HG03460 (cell line): Measurements from ENCODE around the gene UPK1A.
"Not testable (repeated sequence)": the region's sequence is repeated elsewhere in the genome, so short reads cannot be mapped to it uniquely, and the experiment has no call there.

ENCODE experiments used
- ATAC-seq: cut with Tn5 transposase; IDR thresholded peaks from one replicate; pipeline ENCODE4 v1.9.1; 2021; ENCODE audit not compliant: unreplicated experiment

Gene UPK1A

DNA sequence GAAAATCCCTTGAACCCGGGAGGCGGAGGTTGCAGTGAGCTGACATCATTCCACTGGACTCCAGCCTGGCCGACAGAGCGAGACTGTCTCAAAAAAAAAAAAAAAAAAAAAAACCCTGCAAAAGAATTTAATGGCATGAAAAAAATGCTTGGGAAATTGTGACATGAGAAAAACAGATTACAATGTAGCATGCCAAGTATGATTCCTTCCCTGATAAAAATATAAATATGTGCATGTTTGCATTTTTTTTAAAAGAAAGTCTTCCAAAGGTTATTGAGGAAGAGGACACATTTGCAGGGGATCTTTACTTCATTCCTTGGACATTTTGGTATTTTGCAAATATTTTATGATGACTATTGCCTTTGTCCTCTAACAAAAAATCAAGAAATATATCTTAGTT, 23.5 kb downstream of the UPK1A start:
- ATAC-seq: no peak

DNA sequence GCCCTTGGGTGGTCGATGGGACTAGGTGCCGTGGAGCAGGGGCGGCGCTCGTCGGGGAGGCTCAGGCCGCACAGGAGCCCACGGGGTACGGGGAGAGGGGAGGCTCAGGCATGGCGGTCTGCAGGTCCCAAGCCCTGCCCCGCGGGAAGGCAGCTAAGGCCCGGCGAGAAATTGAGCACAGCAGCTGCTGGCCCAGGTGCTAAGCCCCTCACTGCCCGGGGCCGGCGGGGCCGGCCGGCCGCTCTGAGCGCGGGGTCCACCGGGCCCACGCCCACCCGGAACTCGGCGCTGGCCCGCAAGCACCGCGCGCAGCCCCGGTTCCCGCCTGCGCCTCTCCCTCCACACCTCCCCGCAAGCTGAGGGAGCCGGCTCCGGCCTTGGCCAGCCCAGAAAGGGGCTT, 24.8 kb downstream of the UPK1A start:
- ATAC-seq: not testable (repeated sequence)

DNA sequence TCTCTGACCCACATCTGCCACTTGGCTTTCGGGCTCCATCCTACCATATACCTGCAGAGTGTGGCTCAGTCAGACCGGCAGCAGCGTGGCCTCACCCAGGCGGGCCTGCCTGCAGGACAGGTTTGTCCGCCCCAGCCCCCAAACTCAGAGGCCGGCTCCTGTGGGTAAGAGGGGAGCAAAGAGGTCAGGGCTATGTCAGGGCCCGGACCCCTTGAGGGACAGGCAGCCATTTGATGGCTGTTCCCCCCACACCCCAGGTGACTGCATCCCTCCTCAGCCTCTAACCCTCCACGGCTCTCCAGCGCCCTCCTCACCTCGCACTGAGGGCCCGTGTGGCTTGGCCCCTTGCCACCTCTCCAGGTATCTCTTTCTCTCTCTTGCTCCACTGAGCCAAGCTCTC, 25.7 kb downstream of the UPK1A start:
- no peak for ATAC-seq

DNA sequence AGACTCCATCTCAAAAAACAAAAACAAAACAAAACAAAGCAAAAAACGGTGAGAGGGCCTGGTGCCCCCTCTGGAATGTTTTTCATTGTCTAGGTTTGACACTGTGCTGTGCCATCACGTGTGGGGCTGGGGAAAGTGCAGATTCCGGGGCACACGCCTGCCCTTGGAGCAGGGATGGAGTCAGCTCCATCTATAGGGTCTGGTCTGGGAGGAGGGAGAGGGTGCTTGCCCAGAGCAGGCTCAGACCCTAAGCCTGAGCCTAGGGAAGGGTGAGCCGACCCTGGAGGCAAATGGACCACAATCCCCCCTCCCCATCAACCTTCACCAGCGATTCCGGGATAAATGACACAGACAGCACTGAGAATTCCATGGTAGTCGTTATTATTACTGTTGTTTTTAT, 27.1 kb downstream of the UPK1A start:
- ATAC-seq: peak; percentile 35

DNA sequence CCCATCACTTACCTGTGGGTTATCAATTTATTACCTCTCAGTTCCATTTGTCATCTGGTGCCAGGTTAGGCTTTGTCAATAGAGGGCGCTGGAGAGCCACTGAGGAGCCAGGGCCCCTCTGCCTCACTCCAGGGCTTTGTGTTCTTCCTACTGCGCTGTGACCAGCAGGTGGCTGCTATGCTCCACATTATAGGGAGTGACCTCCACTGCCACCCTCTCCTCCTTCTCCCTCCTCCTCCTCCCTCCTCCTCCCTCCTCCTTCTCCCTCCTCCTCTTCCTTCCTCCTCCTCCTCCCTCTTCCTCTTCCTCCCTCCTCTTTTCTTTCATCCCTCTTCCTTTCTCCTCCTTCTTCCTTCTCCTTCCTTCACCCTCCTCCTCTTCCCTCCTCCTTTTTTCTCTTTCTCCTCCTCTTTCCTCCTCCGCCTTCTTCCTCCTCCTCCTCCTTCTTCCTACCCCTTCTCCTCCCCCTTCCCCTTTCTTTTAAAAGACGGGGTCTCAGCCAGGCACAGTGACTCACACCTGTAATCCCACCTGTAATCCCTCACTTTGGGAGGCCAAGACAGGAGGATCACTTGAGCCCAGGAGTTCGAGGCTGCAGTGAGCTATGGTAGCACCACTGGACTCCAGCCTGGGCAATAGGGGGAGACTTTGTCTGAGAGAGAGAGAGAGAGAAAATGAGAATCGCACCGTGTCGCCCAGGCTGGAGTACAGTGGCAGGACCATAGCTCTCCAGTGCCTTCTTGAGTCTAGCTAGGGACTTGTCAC, 27.7 kb downstream of the UPK1A start:
- ATAC-seq: peak; percentile 60

DNA sequence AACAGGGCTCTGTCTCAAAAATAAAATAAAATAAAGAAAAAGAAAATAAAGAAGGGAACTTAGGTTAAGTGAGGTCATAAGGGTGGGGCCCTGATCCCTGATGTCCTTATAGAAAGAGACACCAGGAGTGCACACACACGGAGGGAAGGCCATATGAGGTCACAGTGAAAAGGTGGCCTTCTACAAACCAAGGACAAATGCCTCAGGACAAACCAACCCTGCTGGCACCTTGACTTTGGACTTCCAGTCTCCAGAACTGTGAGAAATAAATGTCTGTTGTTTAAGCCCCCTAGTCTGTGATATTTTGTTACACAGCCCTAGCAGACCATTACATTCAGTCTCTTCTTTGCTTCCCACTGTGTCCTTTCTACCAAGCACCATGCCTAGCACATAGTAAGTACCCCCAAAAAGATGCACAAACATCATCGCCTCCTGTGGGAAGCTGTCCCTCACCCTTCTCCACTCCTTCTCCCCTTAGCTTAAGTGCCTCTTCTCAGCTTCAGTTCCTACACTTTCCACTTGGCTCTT, 29.6 kb downstream of the UPK1A start:
- ATAC-seq: no peak

DNA sequence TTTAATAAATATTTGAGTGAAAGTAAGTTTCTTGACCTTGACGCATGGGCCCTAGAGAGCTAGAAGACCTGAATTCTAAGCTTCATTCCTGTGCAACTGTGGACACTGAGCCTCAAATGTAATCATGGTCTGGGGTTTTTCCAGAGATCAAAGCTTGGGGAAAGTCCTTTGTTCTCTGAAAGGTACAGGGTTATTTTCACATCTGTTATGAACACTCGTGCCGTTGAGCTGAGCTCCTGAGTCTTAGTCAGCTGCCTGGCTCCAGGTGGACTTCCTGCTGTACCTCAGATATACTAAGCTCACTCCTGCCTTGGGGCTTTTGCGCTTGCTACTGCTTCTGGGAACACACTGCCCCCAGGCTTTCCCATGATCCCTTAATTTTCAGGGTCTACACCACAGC, 30.5 kb downstream of the UPK1A start:
- ATAC-seq: no peak

DNA sequence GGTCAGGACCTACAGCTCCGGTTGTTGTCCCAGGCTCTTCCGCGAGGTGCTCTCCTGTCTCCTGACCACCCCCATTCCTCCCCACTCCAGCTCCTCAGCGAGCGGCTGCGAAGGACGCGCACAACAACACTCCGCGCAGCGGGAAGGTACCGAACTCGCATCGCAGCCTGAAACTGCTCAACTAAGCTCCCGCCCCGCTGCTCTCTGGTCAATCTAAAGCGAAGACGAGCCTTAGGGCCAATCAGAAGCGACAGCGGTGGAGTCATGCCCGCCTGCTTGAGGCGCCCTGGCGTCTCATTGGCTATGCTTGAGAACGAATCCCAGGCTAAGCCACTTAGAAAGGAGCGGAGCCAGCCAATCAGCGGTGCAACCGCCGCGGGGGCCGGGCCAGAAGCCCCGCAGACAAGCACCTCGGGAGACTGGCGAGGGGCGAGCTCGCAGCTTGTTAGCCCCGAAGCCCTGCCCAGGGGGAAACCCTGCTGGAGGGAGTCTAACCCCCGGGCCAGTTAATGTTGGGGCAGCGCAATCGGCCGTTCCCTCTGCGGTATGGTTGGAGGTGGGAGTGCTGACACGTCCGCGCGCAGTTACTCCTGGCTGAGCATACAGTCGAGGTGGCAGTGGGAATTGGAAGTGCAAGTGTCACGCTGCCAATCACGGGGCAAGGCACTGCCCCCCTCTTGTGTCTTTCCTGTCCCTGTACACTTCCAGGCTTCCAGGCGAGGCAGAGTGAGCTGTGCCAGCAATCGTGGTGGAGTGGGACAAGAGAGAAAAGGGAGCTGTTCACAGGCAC, 36.1 kb downstream of the UPK1A start:
- peak; percentile 90 for ATAC-seq

DNA sequence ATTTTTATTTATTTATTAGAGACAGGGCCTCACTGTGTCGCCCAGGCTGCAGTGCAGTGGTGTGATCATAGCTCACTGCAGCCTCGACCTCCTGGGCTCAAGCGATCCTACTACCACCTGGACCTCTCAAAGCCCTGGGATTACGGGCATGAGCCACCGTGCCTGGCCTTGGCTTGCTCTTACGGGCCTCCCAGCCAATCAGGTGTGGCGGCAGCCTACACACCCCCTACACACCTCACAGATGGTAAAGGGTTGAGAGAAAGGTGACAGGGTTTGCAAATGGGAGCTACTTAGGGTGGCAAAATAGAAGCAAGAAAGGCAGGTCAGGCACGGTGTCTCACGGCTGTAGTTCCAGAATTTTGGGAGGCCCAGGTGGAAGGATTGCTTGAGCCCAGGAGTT, 37.0 kb downstream of the UPK1A start:
- ATAC-seq: no peak

DNA sequence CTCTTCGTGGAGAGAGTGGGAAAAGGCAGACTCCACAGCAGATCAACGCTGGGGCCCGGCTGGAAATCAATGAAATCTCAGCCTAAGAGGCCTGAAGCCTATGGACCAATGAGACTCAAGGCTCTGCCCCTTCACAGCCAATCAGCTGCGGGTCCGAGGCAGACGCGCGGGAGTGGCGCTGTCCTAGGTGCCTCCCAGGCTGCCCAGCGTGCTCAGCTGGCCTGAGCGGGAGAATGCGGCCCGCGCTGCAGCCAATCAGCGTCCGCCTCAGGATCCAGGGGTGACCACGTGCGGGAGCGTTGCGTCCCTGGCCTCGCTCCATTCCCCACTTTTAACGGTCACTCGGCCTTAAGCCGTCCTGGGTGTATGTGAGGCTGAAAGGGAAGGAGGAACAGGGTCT, 37.9 kb downstream of the UPK1A start, which contains the start of gene ZBTB32:
Gene ZBTB32, plus strand, starts transcription at position 341 of the 400 bp plus-strand sequence. CDS start 10,069 bp downstream, outside the sequence.
- no peak for ATAC-seq

DNA sequence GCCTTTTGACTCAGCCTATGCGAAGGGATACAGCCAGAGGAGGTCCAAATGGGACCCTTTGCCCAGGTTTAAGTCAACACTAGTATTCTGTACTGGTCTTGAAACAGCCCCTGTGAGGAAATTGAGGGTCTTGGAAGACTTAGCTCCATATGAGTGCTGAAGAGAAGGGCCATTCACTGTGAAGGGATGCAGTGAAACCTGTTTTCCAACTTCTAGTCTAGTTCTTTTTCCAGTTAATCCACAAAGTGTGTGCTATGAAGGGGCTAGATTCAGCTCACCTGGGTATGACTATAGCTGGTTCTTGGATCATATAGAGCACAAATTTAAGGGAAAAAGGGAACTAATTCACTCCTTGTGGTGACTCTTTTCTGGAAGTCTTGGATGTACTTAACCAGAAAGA, 42.1 kb downstream of the UPK1A start:
- no peak for ATAC-seq

DNA sequence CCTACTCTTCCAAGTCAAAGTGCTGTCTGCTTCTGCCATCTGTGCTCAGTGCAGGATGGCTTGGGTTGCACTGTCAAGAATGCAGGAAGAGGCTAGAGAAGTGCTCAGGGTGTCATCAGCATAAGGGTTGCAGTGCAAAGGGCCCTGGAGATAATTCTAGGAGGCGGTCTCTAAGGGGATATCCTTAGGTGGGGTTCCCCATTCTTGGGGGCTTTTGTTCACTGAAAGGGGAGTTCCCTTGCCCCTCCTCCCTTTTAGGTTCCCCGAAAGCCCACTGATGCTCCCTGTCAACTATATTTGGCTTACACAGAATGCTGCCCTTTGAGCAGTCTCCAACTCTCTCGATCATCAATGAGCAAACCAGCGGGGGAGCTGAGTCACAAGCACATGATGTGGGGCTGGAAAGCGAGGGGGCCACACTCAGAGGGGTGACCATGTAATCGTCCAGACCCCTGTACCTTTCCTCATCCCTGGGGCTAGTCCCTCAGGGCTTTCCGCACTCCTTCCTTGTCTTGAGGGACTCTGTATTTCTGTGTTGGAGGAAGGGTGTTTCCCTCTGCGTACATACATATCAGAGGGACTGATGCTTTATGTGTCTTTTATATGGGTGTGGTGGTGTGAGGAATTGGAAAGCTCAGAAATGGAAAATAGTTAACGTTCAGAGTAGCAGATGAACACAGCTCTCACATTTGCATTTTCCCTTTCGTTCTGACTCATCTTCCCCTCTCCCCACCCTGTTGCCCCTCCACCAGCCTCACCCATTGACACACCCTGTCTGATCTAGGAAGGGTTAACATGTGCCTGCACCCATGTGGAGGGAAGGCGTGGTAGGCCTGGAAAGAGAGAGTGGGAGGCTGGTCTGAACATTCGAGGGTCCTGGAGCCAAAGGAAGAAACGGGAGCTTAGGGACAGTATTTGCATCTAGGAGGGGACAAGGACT, 44.7 kb downstream of the UPK1A start:
- no peak for ATAC-seq

DNA sequence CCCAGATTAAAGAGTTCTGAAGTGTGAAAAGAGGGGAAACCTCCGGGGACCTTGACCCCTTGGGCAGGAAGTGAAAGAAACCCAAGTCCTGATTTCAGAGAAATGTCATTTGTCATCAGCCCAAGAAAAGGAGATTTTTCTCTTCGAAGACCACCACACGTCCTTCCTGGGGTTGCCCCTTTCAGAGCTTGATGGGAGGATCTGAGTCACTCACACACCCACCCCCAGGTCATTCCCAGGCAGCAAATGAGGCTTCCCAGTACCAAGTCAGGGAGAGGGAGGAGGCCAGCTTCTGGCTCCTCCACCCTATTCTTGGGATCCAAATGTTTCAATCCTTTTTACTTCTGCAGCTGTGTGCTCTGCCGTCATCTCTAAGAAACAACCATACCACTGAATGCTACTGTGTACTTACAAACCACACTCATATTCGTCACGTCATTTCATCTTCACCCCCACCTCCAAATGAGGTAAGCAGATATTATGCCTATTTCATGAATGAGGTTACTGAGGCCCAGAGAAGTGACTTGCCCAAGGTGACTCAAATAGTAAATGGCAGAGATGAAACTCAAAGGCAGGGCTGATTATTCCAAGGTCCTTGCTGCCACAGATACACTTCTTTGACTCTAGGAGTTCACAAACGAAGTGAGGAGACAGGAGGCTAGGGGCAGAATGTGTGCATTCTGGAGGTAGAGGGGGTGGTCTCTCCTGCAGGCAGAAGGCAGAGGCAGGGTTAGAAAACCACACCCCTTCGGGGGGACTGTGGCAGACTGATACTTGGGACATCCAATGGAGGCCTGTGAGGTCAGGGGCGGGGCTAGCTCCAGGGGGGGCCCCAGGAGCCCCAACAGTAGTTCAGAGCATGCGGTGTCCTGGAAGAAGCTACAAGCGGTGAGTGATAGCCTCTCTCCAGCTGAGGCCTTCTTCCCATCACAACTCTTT, 46.5 kb downstream of the UPK1A start:
- ATAC-seq: no peak

DNA sequence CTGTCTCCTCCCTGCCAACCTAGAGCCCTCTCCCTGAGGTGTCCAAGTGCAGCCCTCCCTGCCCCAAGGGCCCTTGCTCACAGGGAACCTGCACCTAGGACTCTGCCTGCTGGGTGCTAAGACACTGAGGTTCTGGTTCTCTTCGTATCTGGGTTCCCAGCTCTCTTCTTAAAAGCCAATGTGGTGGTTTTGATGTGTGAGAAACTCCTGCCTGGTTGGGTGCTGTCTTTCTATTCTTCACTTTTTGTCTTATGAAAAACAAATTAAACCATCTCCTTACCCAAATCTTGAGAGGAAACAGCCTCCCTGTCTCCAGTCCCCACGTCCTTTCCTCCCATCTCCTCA, 47.2 kb downstream of the UPK1A start:
- ATAC-seq: no peak

DNA sequence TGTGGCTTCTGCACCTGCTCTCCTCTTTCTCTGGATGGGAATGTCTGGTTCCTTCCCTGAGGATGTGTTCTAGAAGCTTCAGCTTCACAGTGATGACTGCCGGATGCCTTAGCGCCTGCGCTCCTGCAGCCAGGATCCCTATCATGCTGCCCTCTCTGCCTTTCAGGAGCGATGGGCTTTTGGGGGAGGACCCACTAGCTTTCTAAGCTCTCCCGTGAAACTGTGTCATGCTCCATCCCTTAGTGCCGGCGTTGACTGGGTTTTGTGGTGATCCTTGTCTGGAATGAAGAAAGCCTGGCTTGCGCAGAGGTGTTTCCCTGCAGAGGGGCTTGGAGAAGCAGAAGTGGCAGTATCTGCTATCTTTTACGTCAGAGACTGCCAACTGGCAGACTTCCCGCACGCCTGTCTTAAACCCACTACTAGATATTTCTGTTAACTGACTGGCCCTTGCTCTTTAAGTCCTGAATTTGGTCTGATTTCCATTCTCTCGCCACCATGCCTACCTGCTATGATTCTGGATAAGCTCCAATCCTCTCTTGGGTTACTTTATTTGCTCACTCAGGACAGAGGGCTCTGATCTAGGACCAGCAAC, 47.7 kb downstream of the UPK1A start:
- no peak for ATAC-seq

DNA sequence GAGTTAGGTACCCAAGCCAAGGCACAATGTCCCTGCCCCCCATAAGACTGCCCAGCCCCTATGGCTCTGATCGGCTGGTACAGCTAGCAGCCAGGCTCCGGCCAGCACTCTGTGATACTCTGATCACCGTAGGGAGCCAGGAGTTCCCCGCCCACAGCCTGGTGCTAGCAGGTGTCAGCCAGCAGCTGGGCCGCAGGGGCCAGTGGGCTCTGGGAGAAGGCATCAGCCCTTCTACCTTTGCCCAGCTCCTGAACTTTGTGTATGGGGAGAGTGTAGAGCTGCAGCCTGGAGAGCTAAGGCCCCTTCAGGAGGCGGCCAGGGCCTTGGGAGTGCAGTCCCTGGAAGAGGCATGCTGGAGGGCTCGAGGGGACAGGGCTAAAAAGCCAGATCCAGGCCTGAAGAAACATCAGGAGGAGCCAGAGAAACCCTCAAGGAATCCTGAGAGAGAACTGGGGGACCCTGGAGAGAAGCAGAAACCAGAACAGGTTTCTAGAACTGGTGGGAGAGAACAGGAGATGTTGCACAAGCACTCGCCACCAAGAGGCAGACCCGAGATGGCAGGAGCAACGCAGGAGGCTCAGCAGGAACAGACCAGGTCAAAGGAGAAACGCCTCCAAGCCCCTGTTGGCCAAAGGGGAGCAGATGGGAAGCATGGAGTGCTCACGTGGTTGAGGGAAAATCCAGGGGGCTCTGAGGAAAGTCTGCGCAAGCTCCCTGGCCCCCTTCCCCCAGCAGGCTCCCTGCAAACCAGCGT, 48.5 kb downstream of the UPK1A start:
- no peak for ATAC-seq

DNA sequence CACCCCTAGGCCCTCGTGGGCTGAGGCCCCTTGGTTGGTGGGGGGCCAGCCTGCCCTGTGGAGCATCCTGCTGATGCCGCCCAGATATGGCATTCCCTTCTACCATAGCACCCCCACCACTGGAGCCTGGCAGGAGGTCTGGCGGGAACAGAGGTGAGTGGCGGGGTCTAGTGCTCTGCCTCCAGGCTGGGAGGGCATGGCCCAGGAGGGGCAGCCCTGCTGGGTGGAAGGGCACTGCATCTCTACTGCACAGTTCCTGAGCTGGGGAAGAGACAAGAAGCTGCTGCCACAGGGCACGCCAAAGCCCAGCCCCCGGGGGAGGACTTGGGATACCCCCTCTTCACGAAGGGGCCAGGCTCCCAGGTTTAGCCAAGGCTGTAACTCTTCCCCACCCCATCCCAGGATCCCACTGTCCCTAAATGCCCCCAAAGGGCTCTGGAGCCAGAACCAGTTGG, 49.1 kb downstream of the UPK1A start:
- ATAC-seq: no peak

DNA sequence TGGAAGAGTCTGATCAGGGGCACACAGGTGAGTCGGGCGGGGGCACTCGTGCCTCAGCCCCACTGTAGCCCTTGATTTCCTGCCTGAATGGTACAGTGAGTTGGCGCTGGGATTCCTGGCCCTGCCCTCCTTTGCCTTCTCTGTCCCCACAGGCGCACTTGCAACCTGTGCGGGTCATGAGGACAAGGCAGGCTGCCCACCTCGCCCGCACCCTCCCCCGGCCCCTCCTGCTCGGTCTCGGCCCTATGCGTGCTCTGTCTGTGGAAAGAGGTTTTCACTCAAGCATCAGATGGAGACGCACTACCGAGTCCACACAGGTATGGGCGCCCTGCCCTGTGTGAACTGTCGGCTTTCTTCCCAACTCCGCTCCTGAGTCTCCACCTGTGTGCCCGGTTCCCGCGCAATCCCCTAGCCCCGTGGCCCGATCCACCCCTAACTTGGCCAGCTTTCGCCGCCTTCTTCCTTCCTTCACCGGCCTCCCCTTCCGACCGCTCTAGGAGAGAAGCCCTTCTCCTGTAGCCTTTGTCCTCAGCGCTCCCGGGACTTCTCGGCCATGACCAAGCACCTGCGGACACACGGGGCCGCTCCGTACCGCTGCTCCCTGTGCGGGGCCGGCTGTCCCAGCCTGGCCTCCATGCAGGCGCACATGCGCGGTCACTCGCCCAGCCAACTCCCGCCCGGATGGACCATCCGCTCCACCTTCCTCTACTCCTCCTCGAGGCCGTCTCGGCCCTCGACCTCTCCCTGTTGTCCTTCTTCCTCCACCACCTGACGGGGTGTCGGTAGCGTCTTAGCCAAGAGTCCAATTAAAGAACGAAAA, 49.9 kb downstream of the UPK1A start:
- ATAC-seq: no peak
